ENCODE results near the gene FBXL12.
A peak's percentile ranks its signal among the peaks of the same experiment; 100 is the strongest.
"Not testable (repeated sequence)": the region's sequence is repeated elsewhere in the genome, so short reads cannot be mapped to it uniquely, and the experiment has no call there.

FBXL12 gene

GRCh38 chr19:9827289-9828238 is 8.7 kb upstream of the FBXL12 start, which contains the start of gene UBL5:
Gene UBL5, plus strand, starts transcription at chr19:9827918. Its CDS starts 420 bp downstream, at chr19:9828338.
- peak; percentile 94 for DNase-seq
- Mint-ChIP-seq H3K36me3 (peaks cover 30% of the 10 kb centered on the region), H3K4me1 (peaks cover 37% of the 10 kb centered on the region), H3K27ac (peak within 1 kb of the TSS; percentile 99), H3K9me3 (no peaks in the 10 kb centered on the region), H3K27me3 (no peaks in the 10 kb centered on the region), H3K4me3 (peak within 1 kb of the TSS; percentile 100)
- CTCF ChIA-PET = no interaction called here

- CTCF ChIA-PET = no interaction called here
- Mint-ChIP-seq H3K27me3 (no peaks in the 10 kb centered on the region), H3K36me3 (peaks cover 13% of the 10 kb centered on the region), H3K27ac (no peak overlapping the region), H3K9me3 (no peaks in the 10 kb centered on the region), H3K4me3 (no peak overlapping the region), H3K4me1 (peaks cover 37% of the 10 kb centered on the region)
- DNase-seq = no peak
Measured at GRCh38 chr19:9823816-9824215, 4.9 kb upstream of the FBXL12 start.

GRCh38 chr19:9820034-9820433 is 1.2 kb upstream of the FBXL12 start:
- CTCF ChIA-PET, H3K27me3 Mint-ChIP-seq, H3K9me3 Mint-ChIP-seq, DNase-seq: not testable (repeated sequence)
- peak overlapping the region; percentile 95 for H3K27ac Mint-ChIP-seq
- peaks cover 25% of the 10 kb centered on the region for H3K36me3 Mint-ChIP-seq
- H3K4me1 Mint-ChIP-seq = peaks cover 33% of the 10 kb centered on the region
- H3K4me3 Mint-ChIP-seq = peak overlapping the region; percentile 84

GRCh38 chr19:9819596-9819909 is 674 bp upstream of the FBXL12 start:
- CTCF ChIA-PET = no interaction called here
- no peaks in the 10 kb centered on the region for H3K27me3 Mint-ChIP-seq
- H3K9me3 Mint-ChIP-seq = peaks cover 13% of the 10 kb centered on the region
- H3K4me1 Mint-ChIP-seq = peaks cover 33% of the 10 kb centered on the region
- peak overlapping the region; percentile 95 for H3K27ac Mint-ChIP-seq
- no peak for DNase-seq
- H3K36me3 Mint-ChIP-seq = peaks cover 29% of the 10 kb centered on the region
- peak overlapping the region; percentile 84 for H3K4me3 Mint-ChIP-seq

GRCh38 chr19:9818175-9818733 is 625 bp downstream of the FBXL12 start:
- H3K27ac Mint-ChIP-seq = peak overlapping the region; percentile 95
- peaks cover 33% of the 10 kb centered on the region for H3K4me1 Mint-ChIP-seq
- peaks cover 32% of the 10 kb centered on the region for H3K36me3 Mint-ChIP-seq
- no peak for DNase-seq
- H3K27me3 Mint-ChIP-seq = no peaks in the 10 kb centered on the region
- peak overlapping the region; percentile 84 for H3K4me3 Mint-ChIP-seq
- H3K9me3 Mint-ChIP-seq = peaks cover 16% of the 10 kb centered on the region
- CTCF ChIA-PET = no interaction called here

GRCh38 chr19:9811139-9811538 is 7.7 kb downstream of the FBXL12 start:
- CTCF ChIA-PET = no interaction called here
- peaks cover 26% of the 10 kb centered on the region for H3K4me1 Mint-ChIP-seq
- H3K27me3 Mint-ChIP-seq = no peaks in the 10 kb centered on the region
- no peak overlapping the region for H3K4me3 Mint-ChIP-seq
- no peak for DNase-seq
- peaks cover 40% of the 10 kb centered on the region for H3K36me3 Mint-ChIP-seq
- peak overlapping the region; percentile 52 for H3K27ac Mint-ChIP-seq
- peaks cover 10% of the 10 kb centered on the region for H3K9me3 Mint-ChIP-seq

- H3K4me1 Mint-ChIP-seq = peaks cover 26% of the 10 kb centered on the region
- DNase-seq = peak; percentile 72
- H3K36me3 Mint-ChIP-seq = peaks cover 31% of the 10 kb centered on the region
- no peaks in the 10 kb centered on the region for H3K27me3 Mint-ChIP-seq
- peak overlapping the region; percentile 87 for H3K27ac Mint-ChIP-seq
- CTCF ChIA-PET = no interaction called here
- peaks cover 3% of the 10 kb centered on the region for H3K9me3 Mint-ChIP-seq
- H3K4me3 Mint-ChIP-seq = no peak overlapping the region
Measured at GRCh38 chr19:9808855-9809824, 9.7 kb downstream of the FBXL12 start.

GRCh38 chr19:9806803-9807202 is 12.1 kb downstream of the FBXL12 start:
- no peak for DNase-seq
- H3K27me3 Mint-ChIP-seq = no peaks in the 10 kb centered on the region
- H3K4me3 Mint-ChIP-seq = no peak overlapping the region
- H3K27ac Mint-ChIP-seq = peak overlapping the region; percentile 52
- CTCF ChIA-PET = no interaction called here
- H3K36me3 Mint-ChIP-seq = peaks cover 27% of the 10 kb centered on the region
- peaks cover 26% of the 10 kb centered on the region for H3K4me1 Mint-ChIP-seq
- H3K9me3 Mint-ChIP-seq = no peaks in the 10 kb centered on the region

- peaks cover 28% of the 10 kb centered on the region for H3K4me1 Mint-ChIP-seq
- peaks cover 9% of the 10 kb centered on the region for H3K36me3 Mint-ChIP-seq
- DNase-seq = no peak
- H3K27ac Mint-ChIP-seq = no peak overlapping the region
- no peaks in the 10 kb centered on the region for H3K9me3 Mint-ChIP-seq
- no peaks in the 10 kb centered on the region for H3K27me3 Mint-ChIP-seq
- CTCF ChIA-PET = no interaction called here
- H3K4me3 Mint-ChIP-seq = no peak overlapping the region
Measured at GRCh38 chr19:9801976-9802375, 16.9 kb downstream of the FBXL12 start.

- peaks cover 2% of the 10 kb centered on the region for H3K36me3 Mint-ChIP-seq
- peaks cover 34% of the 10 kb centered on the region for H3K4me1 Mint-ChIP-seq
- DNase-seq = no peak
- no peaks in the 10 kb centered on the region for H3K9me3 Mint-ChIP-seq
- no peak overlapping the region for H3K27ac Mint-ChIP-seq
- H3K27me3 Mint-ChIP-seq = no peaks in the 10 kb centered on the region
- CTCF ChIA-PET = interaction anchor here (1.8 to 2.1 kb wide), 2 partner anchors 173 to 594 kb away, joined by 4 to 9 read pairs; no protein-coding TSS in a partner anchor
- H3K4me3 Mint-ChIP-seq = no peak overlapping the region
Measured at GRCh38 chr19:9799162-9799561, 19.7 kb downstream of the FBXL12 start.

GRCh38 chr19:9797871-9798270 is 21.0 kb downstream of the FBXL12 start:
- H3K27ac Mint-ChIP-seq = peak overlapping the region; percentile 64
- no peak for DNase-seq
- peaks cover 2% of the 10 kb centered on the region for H3K36me3 Mint-ChIP-seq
- H3K4me3 Mint-ChIP-seq = no peak overlapping the region
- CTCF ChIA-PET = interaction anchor here (1.1 to 2.1 kb wide), 3 partner anchors 172 to 592 kb away, joined by 4 to 9 read pairs (median 6); no protein-coding TSS in a partner anchor
- peaks cover 40% of the 10 kb centered on the region for H3K4me1 Mint-ChIP-seq
- peaks cover 6% of the 10 kb centered on the region for H3K9me3 Mint-ChIP-seq
- no peaks in the 10 kb centered on the region for H3K27me3 Mint-ChIP-seq

GRCh38 chr19:9796113-9796773 is 22.6 kb downstream of the FBXL12 start:
- CTCF ChIA-PET = interaction anchor here (0.7 to 1.6 kb wide), 6 partner anchors 10 to 212 kb away, joined by 3 to 6 read pairs (median 4); partner anchors contain the start of gene ZNF121
- no peaks in the 10 kb centered on the region for H3K36me3 Mint-ChIP-seq
- no peak overlapping the region for H3K4me3 Mint-ChIP-seq

GRCh38 chr19:9793071-9793591 is 25.7 kb downstream of the FBXL12 start:
- Mint-ChIP-seq H3K4me3 (peak overlapping the region; percentile 83), H3K36me3 (no peaks in the 10 kb centered on the region), H3K4me1 (peaks cover 35% of the 10 kb centered on the region), H3K9me3 (peaks cover 6% of the 10 kb centered on the region), H3K27me3 (no peaks in the 10 kb centered on the region), H3K27ac (peak overlapping the region; percentile 93)
- CTCF ChIA-PET = no interaction called here
- peak; percentile 78 for DNase-seq

More at GRCh38 chr19:9796113-9796773, 22.6 kb downstream of the FBXL12 start:
- Mint-ChIP-seq H3K9me3 (peaks cover 6% of the 10 kb centered on the region), H3K27me3 (no peaks in the 10 kb centered on the region), H3K27ac (peak overlapping the region; percentile 83), H3K4me1 (peaks cover 44% of the 10 kb centered on the region)
- peak; percentile 93 for DNase-seq
